Measurements from ENCODE around the gene TM4SF20. TPM values are rescaled to one million over a fixed set of nuclear protein-coding genes. Genes with fewer than 3 reads are reported as not detected.
A peak's percentile ranks its signal among the peaks of the same experiment; 100 is the strongest.

The TM4SF20 gene
- total and polyA plus RNA-seq, 10 of the 15 experiments (the other 5 are each of a cell fraction or from before 2014, with no cell fraction given) = 0.04 to 0.07 TPM; not detected in 8

DNA sequence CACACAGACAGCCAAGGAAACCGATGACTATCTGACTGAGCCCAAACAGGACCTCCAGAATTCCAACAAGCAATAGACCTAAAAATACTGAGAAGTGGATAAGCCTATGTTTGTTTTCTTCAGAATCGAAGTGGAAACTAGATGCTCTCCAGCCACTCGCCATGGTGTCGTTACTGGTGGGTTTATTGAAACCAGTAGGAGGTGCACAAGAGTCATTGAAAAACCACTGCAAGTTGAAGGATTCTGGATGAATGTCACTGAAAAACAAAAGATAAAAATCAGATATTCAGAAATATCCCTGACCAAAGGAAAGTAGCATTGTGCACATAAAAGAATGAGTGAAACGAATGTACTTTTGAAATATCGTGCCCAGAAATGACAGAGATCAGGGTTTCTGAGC lies 15.3 kb downstream of the TM4SF20 start:
- no peak for DNase-seq (ENCODE audit: low read depth, low spot score)
- in situ Hi-C loops (cut with MboI) = no loop called here
- no TSS peak for BruUV-seq (replicated peaks)
- 64% methylated on average over 6 of the region's 6 CpGs for WGBS (ENCODE audit: insufficient coverage, insufficient replicate concordance, low lambda C conversion rate, missing lambda C conversion rate)
- H2AFZ ChIP-seq (ENCODE audit: control insufficient read depth, low read depth, low read length) = no peak overlapping the region
- H3K27me3 ChIP-seq (replicated peaks in 1 of 2; ENCODE audit: control insufficient read depth in 2 of 2, insufficient read depth in 2 of 2, low read length in 1 of 2) = no peaks in the 10 kb centered on the region
- ChIA-PET POLR2A (interaction anchor here (0.5 kb wide), 1 partner anchor 22 kb away, joined by 3 read pairs; no protein-coding TSS in a partner anchor), SMC1A (ENCODE audit: uncharacterized antibody, unreplicated experiment) (interaction anchor here (2.0 kb wide), 1 partner anchor 27 kb away, joined by 4 read pairs; no protein-coding TSS in a partner anchor), CTCF (interaction anchor here (0.9 kb wide), 1 partner anchor 13 kb away, joined by 3 read pairs; no protein-coding TSS in a partner anchor), RAD21 (ENCODE audit: unreplicated experiment) (no interaction called here)
- TF ChIP-seq, protein P1, sequence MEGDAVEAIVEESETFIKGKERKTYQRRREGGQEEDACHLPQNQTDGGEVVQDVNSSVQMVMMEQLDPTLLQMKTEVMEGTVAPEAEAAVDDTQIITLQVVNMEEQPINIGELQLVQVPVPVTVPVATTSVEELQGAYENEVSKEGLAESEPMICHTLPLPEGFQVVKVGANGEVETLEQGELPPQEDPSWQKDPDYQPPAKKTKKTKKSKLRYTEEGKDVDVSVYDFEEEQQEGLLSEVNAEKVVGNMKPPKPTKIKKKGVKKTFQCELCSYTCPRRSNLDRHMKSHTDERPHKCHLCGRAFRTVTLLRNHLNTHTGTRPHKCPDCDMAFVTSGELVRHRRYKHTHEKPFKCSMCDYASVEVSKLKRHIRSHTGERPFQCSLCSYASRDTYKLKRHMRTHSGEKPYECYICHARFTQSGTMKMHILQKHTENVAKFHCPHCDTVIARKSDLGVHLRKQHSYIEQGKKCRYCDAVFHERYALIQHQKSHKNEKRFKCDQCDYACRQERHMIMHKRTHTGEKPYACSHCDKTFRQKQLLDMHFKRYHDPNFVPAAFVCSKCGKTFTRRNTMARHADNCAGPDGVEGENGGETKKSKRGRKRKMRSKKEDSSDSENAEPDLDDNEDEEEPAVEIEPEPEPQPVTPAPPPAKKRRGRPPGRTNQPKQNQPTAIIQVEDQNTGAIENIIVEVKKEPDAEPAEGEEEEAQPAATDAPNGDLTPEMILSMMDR (IDR thresholded peaks at IDR 0.05 in 2 of 3, conservative IDR thresholded peaks at IDR 0.05 in 1 of 3; ENCODE audit: control insufficient read depth in 2 of 3, extremely low read depth in 1 of 3, insufficient read depth in 1 of 3, low read depth in 3 of 3, low read length in 3 of 3) = peak in 2 of 3 experiments; percentile 13 to 34; a peak in 2 of 6 replicates
- no peak for TF ChIP-seq NFIC (IDR thresholded peaks at IDR 0.05; ENCODE audit: low read depth, low read length)
- TF ChIP-seq RAD21 (IDR thresholded peaks at IDR 0.05; ENCODE audit: insufficient read depth, low read depth, low read length) = peak; percentile 30; the same call in 1 of the 2 replicates
- TF ChIP-seq CBFB (IDR thresholded peaks at IDR 0.05; ENCODE audit: low read depth) = no peak
- TF ChIP-seq, protein P2, sequence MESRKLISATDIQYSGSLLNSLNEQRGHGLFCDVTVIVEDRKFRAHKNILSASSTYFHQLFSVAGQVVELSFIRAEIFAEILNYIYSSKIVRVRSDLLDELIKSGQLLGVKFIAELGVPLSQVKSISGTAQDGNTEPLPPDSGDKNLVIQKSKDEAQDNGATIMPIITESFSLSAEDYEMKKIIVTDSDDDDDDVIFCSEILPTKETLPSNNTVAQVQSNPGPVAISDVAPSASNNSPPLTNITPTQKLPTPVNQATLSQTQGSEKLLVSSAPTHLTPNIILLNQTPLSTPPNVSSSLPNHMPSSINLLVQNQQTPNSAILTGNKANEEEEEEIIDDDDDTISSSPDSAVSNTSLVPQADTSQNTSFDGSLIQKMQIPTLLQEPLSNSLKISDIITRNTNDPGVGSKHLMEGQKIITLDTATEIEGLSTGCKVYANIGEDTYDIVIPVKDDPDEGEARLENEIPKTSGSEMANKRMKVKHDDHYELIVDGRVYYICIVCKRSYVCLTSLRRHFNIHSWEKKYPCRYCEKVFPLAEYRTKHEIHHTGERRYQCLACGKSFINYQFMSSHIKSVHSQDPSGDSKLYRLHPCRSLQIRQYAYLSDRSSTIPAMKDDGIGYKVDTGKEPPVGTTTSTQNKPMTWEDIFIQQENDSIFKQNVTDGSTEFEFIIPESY (IDR thresholded peaks at IDR 0.05) = peak; percentile 77
- no peak for TF ChIP-seq SRF (IDR thresholded peaks at IDR 0.05; ENCODE audit: low read depth in 2 of 2, low read length in 2 of 2)
- TF ChIP-seq, protein P3, sequence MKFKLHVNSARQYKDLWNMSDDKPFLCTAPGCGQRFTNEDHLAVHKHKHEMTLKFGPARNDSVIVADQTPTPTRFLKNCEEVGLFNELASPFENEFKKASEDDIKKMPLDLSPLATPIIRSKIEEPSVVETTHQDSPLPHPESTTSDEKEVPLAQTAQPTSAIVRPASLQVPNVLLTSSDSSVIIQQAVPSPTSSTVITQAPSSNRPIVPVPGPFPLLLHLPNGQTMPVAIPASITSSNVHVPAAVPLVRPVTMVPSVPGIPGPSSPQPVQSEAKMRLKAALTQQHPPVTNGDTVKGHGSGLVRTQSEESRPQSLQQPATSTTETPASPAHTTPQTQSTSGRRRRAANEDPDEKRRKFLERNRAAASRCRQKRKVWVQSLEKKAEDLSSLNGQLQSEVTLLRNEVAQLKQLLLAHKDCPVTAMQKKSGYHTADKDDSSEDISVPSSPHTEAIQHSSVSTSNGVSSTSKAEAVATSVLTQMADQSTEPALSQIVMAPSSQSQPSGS (IDR thresholded peaks at IDR 0.05; ENCODE audit: low read length) = no peak
- no peaks in the 10 kb centered on the region for H3K9me3 ChIP-seq (replicated peaks; ENCODE audit: control insufficient read depth, insufficient read depth, low read length)
- no peaks in the 10 kb centered on the region for H3K4me1 ChIP-seq (ENCODE audit: control insufficient read depth, insufficient read depth, low read length)
- H3K79me2 ChIP-seq (ENCODE audit: control insufficient read depth, insufficient read depth, low read length) = no peaks in the 10 kb centered on the region
- H3K4me3 ChIP-seq = no peak overlapping the region
- H4K20me1 ChIP-seq (ENCODE audit: control insufficient read depth, insufficient read depth) = no peaks in the 10 kb centered on the region
- no peak for ATAC-seq
- no peak for FAIRE-seq
- peaks cover 0 to 7% of the 10 kb centered on the region in 2 experiments; a peak in 2 of 4 replicates for H3K36me3 ChIP-seq (ENCODE audit: control insufficient read depth in 2 of 2, insufficient read depth in 2 of 2, low read length in 1 of 2)
- no peak overlapping the region for H3K4me2 ChIP-seq (ENCODE audit: control insufficient read depth, insufficient read depth)
- no peak overlapping the region for H3K27ac ChIP-seq (ENCODE audit: control insufficient read depth, insufficient read depth)
- no peak overlapping the region for H3K9ac ChIP-seq (ENCODE audit: control insufficient read depth, insufficient read depth, low read length)
- intact Hi-C loops (cut with micrococcal nuclease; ENCODE audit: unreplicated experiment) = no loop called here

Measured in GM12878 (cell line).